ENCODE measurements around the gene ARHGAP25.

DNA sequence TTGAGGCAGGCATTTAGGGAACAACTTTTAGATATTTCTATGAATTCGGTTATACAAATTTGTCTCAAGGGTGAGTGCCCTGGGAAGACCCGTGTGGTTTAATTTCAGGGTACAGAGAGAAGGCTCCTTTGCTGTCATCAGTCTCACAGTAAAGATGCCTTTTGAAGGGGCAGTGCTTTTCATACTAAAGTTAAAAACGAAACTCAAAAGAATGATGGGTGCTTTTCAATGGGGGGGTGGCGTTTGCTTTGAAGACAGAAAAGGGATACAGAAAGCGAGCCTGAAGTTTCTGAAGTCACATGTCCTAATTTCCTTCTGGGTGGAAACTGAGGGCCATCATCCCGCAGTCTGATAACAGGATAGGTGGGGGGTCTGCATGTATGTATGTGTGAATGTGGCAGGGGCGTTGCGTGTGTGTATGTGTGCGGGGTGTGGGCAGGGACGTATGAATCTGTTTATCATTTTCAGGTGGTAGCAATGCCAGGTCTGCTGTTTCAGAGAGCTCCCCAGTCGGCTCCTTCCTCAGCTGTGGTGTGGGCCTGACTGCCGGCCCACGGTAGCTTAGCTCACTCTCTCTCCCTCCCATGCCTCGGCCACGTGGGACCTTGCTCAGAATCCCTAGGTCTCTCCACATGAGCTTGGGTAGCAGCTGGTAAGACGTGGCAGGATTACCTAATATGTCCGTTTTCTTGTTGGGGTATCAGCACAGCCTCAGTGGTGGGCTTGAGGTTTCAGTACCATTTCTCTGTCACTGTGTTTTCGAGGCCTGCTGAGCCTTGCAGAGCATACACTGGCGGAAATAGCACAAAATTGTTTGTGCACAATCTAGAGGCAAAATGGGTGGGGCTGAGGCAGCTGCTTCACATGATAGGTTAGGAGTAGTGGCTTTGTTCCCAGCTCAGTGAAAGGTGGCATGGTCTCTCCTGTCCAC lies 32.7 kb downstream of the ARHGAP25 start:
- TF ChIP-seq, protein P1, sequence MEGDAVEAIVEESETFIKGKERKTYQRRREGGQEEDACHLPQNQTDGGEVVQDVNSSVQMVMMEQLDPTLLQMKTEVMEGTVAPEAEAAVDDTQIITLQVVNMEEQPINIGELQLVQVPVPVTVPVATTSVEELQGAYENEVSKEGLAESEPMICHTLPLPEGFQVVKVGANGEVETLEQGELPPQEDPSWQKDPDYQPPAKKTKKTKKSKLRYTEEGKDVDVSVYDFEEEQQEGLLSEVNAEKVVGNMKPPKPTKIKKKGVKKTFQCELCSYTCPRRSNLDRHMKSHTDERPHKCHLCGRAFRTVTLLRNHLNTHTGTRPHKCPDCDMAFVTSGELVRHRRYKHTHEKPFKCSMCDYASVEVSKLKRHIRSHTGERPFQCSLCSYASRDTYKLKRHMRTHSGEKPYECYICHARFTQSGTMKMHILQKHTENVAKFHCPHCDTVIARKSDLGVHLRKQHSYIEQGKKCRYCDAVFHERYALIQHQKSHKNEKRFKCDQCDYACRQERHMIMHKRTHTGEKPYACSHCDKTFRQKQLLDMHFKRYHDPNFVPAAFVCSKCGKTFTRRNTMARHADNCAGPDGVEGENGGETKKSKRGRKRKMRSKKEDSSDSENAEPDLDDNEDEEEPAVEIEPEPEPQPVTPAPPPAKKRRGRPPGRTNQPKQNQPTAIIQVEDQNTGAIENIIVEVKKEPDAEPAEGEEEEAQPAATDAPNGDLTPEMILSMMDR (IDR thresholded peaks at IDR 0.05), result no peak
- TF ChIP-seq EP300 (IDR thresholded peaks at IDR 0.05), result no peak
- peak in 1 of 4 donors; percentile 32 for TF ChIP-seq POLR2A (IDR thresholded peaks at IDR 0.05)
- TF ChIP-seq POLR2AphosphoS5 (IDR thresholded peaks at IDR 0.05), result no peak

Measured in upper lobe of left lung (tissue), 4 donors.